ENCODE data around the gene VAT1.

DNA sequence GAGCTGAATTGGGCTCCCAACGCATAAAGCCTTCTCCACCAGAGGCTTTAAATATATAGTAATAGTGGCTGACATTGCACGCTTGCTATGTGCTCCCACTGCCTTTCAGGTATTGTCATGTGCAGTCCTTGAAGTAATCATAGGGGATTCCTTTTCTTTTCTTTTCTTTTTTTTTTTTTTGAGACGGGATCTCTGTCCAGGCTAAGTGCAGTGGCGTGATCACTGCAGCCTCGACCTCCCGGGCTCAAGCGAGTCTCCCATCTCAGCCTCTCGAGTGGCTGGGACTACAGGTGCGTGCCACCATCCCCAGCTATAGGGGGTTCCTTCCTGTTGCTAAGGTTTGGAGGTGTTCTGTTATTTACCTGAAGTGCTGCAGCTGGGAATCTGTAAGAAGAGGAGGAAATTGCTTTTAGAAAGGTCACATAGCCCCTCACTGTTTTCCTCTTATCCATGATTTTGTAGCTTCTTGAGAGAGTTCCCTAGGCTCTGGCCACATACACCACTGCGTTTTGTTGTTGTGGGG is 23.1 kb downstream of the VAT1 start:
- no peak for TF ChIP-seq CTCF (IDR thresholded peaks at IDR 0.05; ENCODE audit: poor library complexity)
- TF ChIP-seq EZH2phosphoT487 (IDR thresholded peaks at IDR 0.05; ENCODE audit: low read depth, severe bottlenecking, unreplicated experiment), result no peak
- TF ChIP-seq EZH2 (IDR thresholded peaks at IDR 0.05; ENCODE audit: borderline replicate concordance), result no peak
